Memory B cell (primary cell): ENCODE data around the gene NKX6-2.
"Not testable (repeated sequence)": the region's sequence is repeated elsewhere in the genome, so short reads cannot be mapped to it uniquely, and the experiment has no call there.

Experiments used
- ATAC-seq: fragments of 150-1000 bp; cut with Tn5 transposase; 2 replicates; pipeline ENCODE4 v1.10.0; 2021; ENCODE audit warnings: low read depth, mild to moderate bottlenecking, moderate library complexity
- DNase-seq, 2 donors: peaks; one replicate each; pipeline ENCODE4 v3.0.0; 2022; ENCODE audit warnings: low spot score in 2 of 2
- H3K27ac Mint-ChIP-seq: one replicate; pipeline ENCODE4 v1.8.0; 2022; ENCODE audit warnings: mild to moderate bottlenecking, moderate library complexity, mixed read lengths
- H3K27me3 Mint-ChIP-seq: one replicate; pipeline ENCODE4 v1.8.0; 2022; ENCODE audit warnings: mixed read lengths
- H3K36me3 Mint-ChIP-seq: one replicate; pipeline ENCODE4 v1.8.0; 2022; ENCODE audit warnings: mild to moderate bottlenecking, mixed read lengths
- H3K4me1 Mint-ChIP-seq: one replicate; pipeline ENCODE4 v1.8.0; 2022; ENCODE audit warnings: mixed read lengths
- H3K4me3 Mint-ChIP-seq: one replicate; pipeline ENCODE4 v1.8.0; 2022; ENCODE audit warnings: mild to moderate bottlenecking, moderate library complexity, mixed read lengths
- H3K9me3 Mint-ChIP-seq: one replicate; pipeline ENCODE4 v1.8.0; 2022; ENCODE audit warnings: mixed read lengths

Gene NKX6-2

DNA sequence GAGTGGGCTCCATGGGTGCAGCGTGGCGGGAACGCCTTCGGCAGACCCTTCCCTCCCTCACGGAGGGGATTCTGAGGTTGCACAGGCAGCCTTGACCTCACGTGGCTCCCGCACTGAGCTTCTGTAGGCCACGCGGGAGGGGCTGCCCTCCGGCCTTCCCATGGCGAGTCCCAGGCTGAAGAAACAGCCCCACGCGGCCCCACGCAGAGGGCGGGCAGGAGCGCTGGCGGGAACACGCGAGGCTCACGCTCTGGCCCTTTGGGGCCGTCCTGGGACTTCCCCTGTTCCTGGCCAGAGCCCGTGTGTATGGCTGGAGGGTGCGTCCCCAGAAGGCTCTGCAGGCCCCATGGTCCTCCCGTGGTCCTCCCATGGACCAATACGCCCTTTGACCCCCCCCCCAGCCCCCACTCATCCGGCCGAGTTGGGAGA lies 21.7 kb upstream of the NKX6-2 start:
- ATAC-seq (no peak), DNase-seq (no peak)
- no peaks in the 10 kb centered on the region for H3K36me3 Mint-ChIP-seq
- H3K27me3 Mint-ChIP-seq = peaks cover 12% of the 10 kb centered on the region
- no peaks in the 10 kb centered on the region for H3K9me3 Mint-ChIP-seq
- no peaks in the 10 kb centered on the region for H3K4me1 Mint-ChIP-seq
- no peak overlapping the region for H3K27ac Mint-ChIP-seq
- no peak overlapping the region for H3K4me3 Mint-ChIP-seq

DNA sequence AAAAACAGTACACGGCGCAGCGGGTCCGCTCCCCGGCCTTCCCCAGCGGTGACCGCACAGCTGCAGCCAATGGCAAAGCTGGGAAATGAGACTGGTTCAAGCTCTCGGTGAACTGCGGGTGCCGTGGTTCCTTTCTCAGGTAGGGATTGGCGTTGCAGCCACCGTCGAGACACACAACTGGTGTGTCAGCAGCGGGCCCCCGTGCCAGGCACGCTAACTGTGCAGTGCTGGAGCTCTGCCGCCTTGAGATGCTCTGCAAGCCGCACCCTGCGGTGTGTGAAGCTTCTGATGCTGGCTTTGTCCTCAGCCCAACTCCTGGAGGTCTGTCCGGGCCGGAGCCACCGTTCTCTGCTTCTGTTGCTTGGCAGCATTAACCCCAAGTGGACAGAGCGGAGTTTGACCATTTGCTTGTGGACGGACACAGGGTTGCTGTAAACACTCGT lies 20.6 kb upstream of the NKX6-2 start:
- ATAC-seq = no peak
- H3K36me3 Mint-ChIP-seq = no peaks in the 10 kb centered on the region
- H3K4me1 Mint-ChIP-seq = no peaks in the 10 kb centered on the region

GRCh38 chr10:132806110-132806509 lies 20.2 kb upstream of the NKX6-2 start:
- Mint-ChIP-seq H3K4me1 (no peaks in the 10 kb centered on the region), H3K4me3 (no peak overlapping the region), H3K27me3 (peaks cover 12% of the 10 kb centered on the region), H3K27ac (no peak overlapping the region), H3K9me3 (no peaks in the 10 kb centered on the region), H3K36me3 (no peaks in the 10 kb centered on the region)
- no peak for DNase-seq
- no peak for ATAC-seq

More for the DNA sequence above, 20.6 kb upstream of the NKX6-2 start:
- no peak for DNase-seq
- no peak overlapping the region for H3K27ac Mint-ChIP-seq
- no peak overlapping the region for H3K4me3 Mint-ChIP-seq
- no peaks in the 10 kb centered on the region for H3K9me3 Mint-ChIP-seq
- H3K27me3 Mint-ChIP-seq = peaks cover 12% of the 10 kb centered on the region

GRCh38 chr10:132805599-132805998 lies 19.7 kb upstream of the NKX6-2 start:
- no peak overlapping the region for H3K4me3 Mint-ChIP-seq
- ATAC-seq (no peak), DNase-seq (no peak)
- no peaks in the 10 kb centered on the region for H3K4me1 Mint-ChIP-seq
- no peaks in the 10 kb centered on the region for H3K36me3 Mint-ChIP-seq
- no peak overlapping the region for H3K27ac Mint-ChIP-seq
- H3K9me3 Mint-ChIP-seq = no peaks in the 10 kb centered on the region
- H3K27me3 Mint-ChIP-seq = peaks cover 10% of the 10 kb centered on the region

DNA sequence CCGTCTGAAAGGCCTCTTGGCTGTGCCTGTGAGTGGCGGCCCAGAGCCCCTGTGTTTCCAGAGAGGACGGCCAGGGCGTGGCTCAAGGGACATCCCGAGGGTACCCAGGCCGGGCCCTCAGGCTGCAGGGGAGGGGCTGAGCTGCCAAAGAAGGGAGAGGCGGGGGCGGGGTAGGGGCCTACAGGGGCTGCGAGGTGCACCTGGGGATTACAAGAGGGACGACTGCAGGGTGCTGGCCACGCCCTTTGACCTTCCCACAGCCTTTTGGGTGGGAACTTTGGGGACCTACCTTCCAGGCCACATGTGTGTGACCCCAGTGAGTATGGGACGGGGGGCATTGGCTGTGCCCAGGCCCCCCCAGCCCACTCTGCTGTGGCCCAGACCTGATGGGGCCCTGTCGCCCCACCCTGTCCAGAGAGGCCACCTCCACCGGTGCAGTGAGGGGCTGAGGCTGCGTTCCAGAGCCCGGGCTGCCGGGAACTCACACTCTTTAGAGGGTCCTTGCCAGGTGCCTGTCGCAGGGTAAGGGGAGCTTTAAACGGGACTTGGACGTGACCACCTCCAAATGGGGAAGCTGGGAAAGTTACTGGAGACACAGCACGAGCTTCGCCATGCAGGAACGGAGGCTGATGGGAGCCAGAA lies 19.0 kb upstream of the NKX6-2 start:
- Mint-ChIP-seq H3K4me3 (no peak overlapping the region), H3K4me1 (no peaks in the 10 kb centered on the region), H3K27me3 (peaks cover 7% of the 10 kb centered on the region), H3K27ac (no peak overlapping the region), H3K36me3 (no peaks in the 10 kb centered on the region), H3K9me3 (no peaks in the 10 kb centered on the region)
- DNase-seq = no peak
- ATAC-seq = no peak

GRCh38 chr10:132804287-132804686 lies 18.3 kb upstream of the NKX6-2 start:
- no peaks in the 10 kb centered on the region for H3K36me3 Mint-ChIP-seq
- no peaks in the 10 kb centered on the region for H3K9me3 Mint-ChIP-seq
- no peak for ATAC-seq
- no peak overlapping the region for H3K4me3 Mint-ChIP-seq
- H3K27ac Mint-ChIP-seq = no peak overlapping the region
- peaks cover 5% of the 10 kb centered on the region for H3K27me3 Mint-ChIP-seq
- H3K4me1 Mint-ChIP-seq = no peaks in the 10 kb centered on the region
- DNase-seq = no peak

DNA sequence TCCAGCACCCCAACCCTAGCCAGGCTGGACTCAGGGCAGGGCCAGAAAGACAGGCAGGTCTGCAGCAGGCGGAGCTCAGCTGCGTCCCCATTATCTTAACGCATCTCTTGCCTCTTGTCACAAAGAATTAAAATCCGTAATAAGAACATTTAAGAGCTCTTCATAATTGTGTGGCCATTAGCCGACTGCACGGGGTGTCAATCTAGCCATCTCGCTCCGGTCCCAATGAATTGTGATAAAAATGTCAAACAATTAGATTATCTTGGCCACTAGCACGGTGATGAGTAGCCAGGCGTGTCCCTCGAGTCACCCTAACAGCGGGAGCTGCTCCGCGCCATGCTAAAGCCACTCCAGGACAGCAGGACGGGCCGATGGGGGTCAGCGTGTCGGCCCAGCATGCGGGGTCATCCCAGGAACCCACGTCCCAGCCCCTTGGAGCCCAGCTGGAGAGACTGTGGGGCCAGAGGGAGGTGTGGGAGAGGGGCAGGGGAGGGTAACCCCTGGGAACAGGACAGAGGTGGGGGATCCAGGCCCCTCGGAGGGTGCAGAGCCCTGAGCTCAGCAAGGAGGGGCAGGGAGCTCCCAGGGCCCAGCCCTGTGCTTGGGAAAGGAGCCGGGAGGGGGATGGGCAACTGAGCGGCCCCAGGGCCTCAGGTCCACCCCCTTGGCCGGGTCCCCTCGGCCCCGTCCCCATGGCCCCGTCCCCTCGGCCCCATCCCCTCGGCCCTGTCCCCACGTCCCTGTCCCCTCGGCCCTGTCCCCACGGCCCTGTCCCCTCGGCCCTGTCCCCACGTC lies 17.7 kb upstream of the NKX6-2 start:
- Mint-ChIP-seq H3K36me3 (no peaks in the 10 kb centered on the region), H3K9me3 (no peaks in the 10 kb centered on the region), H3K27me3 (peaks cover 5% of the 10 kb centered on the region), H3K4me1 (no peaks in the 10 kb centered on the region), H3K4me3 (no peak overlapping the region), H3K27ac (no peak overlapping the region)
- no peak for ATAC-seq
- DNase-seq = no peak

- Mint-ChIP-seq H3K9me3 (no peaks in the 10 kb centered on the region), H3K27ac (no peak overlapping the region), H3K4me1 (no peaks in the 10 kb centered on the region), H3K4me3 (no peak overlapping the region), H3K27me3 (peaks cover 5% of the 10 kb centered on the region), H3K36me3 (no peaks in the 10 kb centered on the region)
- DNase-seq (no peak), ATAC-seq (no peak)
These were observed 16.9 kb upstream of the NKX6-2 start for GRCh38 chr10:132802694-132803320.

DNA sequence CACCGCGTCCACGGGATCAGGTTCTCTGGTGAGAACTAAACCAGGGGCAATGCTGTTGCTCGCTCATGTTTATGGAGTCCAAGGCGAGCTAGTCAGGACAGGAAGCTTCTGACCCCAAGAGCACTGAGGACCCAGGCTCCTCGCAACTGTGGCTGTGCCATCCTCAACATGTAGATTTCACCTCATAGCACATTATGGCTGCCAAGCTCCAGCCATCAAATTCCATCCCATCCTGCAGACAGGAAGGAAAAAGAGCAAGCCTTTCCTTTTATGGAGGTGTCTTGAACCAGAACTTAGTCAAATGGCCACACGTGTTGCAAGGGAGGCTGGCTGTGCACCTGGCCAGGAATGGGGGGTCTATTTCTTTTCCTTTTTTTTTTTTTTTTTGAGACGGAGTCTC lies 16.1 kb upstream of the NKX6-2 start:
- Mint-ChIP-seq H3K9me3 (no peaks in the 10 kb centered on the region), H3K27me3 (peaks cover 5% of the 10 kb centered on the region), H3K27ac (no peak overlapping the region), H3K4me3 (no peak overlapping the region), H3K4me1 (no peaks in the 10 kb centered on the region), H3K36me3 (no peaks in the 10 kb centered on the region)
- ATAC-seq (no peak), DNase-seq (no peak)

DNA sequence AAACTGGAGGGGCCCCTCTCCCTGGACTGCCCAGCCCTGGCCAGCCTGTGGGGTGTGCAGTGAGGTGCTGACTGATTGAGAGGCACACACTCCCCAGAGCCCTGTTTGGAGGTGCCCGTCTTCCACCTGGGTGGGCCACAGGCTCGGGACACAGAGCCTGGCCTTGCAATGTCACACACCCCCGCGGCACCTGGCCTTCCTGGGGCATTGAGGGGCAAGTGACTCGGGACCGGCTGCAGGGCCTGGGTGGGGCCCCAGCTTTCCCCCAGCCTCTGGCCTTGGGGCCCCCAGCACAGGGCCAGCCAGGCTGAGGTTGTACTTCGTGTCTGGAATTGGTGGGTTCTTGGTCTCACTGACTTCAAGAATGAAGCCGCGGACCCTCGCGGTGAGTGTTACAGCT lies 13.9 kb upstream of the NKX6-2 start:
- Mint-ChIP-seq H3K9me3 (no peaks in the 10 kb centered on the region), H3K4me1 (no peaks in the 10 kb centered on the region)

GRCh38 chr10:132798876-132799275 lies 12.9 kb upstream of the NKX6-2 start:
- Mint-ChIP-seq H3K27ac (no peak overlapping the region), H3K4me3 (no peak overlapping the region), H3K36me3 (no peaks in the 10 kb centered on the region), H3K27me3 (peaks cover 4% of the 10 kb centered on the region), H3K4me1 (no peaks in the 10 kb centered on the region), H3K9me3 (no peaks in the 10 kb centered on the region)
- ATAC-seq (no peak), DNase-seq (no peak)

More for the DNA sequence above, 13.9 kb upstream of the NKX6-2 start:
- ATAC-seq (no peak), DNase-seq (no peak)
- peaks cover 5% of the 10 kb centered on the region for H3K27me3 Mint-ChIP-seq
- H3K27ac Mint-ChIP-seq = no peak overlapping the region
- no peak overlapping the region for H3K4me3 Mint-ChIP-seq
- H3K36me3 Mint-ChIP-seq = no peaks in the 10 kb centered on the region

DNA sequence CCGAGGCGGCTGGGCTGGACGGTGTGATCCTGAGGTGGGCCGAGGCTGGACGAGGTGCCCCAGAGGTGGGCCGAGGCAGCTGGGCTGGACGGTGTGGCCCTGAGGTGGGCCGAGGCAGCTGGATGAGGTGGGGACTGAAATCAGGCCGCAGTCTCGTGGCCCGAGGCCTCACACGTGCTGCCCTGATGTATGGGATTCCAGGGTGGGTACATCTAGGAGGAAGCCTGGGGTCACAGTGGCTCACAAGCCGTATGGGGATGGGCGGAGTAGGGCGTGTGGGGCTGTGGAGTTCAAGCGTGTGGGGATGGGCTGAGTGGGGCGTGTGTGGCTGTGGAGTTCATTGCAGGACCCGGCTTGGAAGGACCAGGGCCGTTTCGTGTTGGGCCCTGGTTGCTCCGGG lies 12.5 kb upstream of the NKX6-2 start:
- Mint-ChIP-seq H3K4me3 (no peak overlapping the region), H3K27me3 (peaks cover 3% of the 10 kb centered on the region), H3K27ac (no peak overlapping the region), H3K4me1 (no peaks in the 10 kb centered on the region), H3K9me3 (no peaks in the 10 kb centered on the region), H3K36me3 (no peaks in the 10 kb centered on the region)
- no peak for DNase-seq
- no peak for ATAC-seq

GRCh38 chr10:132797986-132798385 lies 12.0 kb upstream of the NKX6-2 start:
- H3K4me1 Mint-ChIP-seq, H3K36me3 Mint-ChIP-seq, ATAC-seq, H3K4me3 Mint-ChIP-seq, H3K9me3 Mint-ChIP-seq, H3K27me3 Mint-ChIP-seq, DNase-seq, H3K27ac Mint-ChIP-seq: not testable (repeated sequence)

- H3K4me3 Mint-ChIP-seq = no peak overlapping the region
- DNase-seq (no peak), ATAC-seq (no peak)
- H3K27ac Mint-ChIP-seq = no peak overlapping the region
- no peaks in the 10 kb centered on the region for H3K36me3 Mint-ChIP-seq
- H3K27me3 Mint-ChIP-seq = peaks cover 6% of the 10 kb centered on the region
- H3K9me3 Mint-ChIP-seq = no peaks in the 10 kb centered on the region
- H3K4me1 Mint-ChIP-seq = no peaks in the 10 kb centered on the region
These were observed 10.9 kb upstream of the NKX6-2 start for GRCh38 chr10:132796846-132797245.
